Globus pallidus (tissue), 1 donor: ENCODE data around the gene DOCK3.
"Not testable (repeated sequence)": the region's sequence is repeated elsewhere in the genome, so short reads cannot be mapped to it uniquely, and the experiment has no call there.

Experiments used
- DNase-seq: peaks from one replicate; pipeline ENCODE4 v3.0.0-alpha.2; 2015; ENCODE audit warnings: low spot score

DOCK3 gene

DNA sequence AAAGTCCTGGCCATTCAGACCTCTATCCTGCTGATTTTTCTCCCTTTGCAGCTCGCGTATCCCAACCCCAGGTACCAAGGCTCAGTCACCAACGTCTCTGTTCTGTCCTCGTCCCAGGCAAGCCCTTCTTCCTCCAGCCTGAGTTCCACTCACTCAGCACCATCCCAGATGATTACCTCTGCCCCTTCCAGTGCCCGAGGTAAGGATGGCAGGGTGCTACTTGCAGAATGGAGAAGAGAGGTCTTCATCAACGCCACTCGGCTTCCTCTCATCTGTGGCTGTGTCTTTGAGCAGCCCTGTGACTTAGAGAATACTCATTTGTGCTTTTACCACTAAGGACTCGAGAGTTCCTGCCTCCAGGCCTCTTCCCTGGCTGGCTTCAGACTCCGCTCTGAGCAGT lies 687.7 kb downstream of the DOCK3 start:
- no peak for DNase-seq

GRCh38 chr3:51368276-51368675 lies 693.5 kb downstream of the DOCK3 start:
- not testable (repeated sequence) for DNase-seq

DNA sequence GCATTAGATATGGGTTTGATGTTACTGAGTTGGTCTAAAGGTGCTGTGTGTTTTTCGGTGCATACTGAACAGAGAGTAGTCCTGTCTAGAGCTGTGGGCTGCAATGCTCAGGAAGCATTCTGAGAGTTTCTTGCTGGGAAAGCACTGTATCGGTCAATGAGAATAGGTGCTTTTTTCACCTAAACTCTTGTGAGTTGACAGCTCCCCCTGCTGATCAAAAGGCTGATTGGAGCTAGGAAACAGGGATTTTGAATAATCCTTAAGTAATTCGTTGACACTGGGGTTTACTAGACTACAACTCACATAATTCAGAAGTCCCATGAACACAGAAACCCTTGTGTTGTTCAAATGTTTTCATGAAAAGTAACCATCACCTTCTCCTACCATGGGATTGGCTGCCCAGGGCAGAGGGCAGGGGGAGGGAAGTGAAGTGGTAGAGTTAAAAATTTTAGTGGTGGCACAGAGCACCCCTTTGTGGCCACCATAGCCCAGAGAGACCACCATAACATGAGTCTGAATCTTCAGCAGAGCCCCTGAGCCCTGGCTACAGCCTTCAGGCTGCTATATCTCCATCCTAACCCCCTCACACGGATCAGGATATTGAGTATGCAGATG lies 697.3 kb downstream of the DOCK3 start:
- peak; percentile 39 for DNase-seq

DNA sequence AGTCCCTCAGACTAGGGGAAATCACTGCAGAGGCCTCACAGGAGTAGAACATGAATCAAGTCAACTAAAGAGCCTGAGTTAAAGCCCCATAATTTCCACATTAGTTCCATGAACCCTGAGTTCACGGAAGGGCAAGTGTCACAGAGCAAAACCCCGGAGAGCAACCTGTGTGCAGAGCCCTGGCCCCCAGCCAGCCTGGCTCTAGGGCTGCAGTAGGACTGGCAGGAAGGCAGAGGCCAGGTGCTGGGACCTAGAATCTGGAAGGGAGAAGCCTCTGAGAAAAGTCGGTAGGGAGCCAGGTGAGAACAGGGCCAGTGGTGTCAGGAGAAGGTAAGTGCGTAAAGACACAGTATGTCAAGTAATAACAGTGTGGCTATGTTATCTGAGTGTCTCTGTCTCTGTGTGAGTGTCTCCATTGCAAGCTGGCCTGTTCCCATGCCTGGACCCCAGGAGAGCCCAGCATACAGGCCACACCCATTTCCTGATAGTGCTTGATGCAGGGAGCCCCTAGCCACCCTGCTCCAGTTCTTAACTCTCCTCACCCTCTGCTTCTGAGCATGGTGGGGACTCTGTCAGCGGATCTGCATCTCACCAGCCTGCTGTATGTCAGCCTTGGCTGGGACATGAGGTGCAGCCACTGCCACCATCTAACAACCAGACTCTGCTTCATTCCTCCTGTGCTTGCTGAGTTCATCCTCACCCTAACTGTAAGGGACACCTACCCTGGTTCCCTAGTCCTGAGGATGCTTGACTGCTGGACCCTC lies 699.1 kb downstream of the DOCK3 start:
- no peak for DNase-seq

GRCh38 chr3:51374456-51374855 lies 699.7 kb downstream of the DOCK3 start:
- no peak for DNase-seq

DNA sequence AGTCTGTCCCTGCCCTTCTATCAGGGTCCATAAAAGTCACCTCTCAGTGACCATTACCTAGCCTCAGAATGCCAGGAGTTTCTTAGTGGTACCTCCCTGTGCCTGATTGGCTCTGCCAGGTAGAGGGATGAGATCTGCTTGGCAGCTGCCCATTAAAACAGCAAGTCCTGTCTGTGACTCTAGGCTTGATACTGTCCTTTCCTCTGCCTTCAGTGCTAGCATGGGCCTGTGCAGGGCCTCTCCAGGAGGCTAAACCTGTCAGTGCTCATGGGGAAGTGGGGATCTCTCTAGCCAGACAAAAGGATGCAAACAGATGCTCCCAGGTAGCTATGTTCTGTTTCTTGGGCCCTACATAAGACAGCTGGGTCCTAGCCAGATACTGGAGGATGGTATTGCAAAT lies 700.4 kb downstream of the DOCK3 start:
- no peak for DNase-seq

- no peak for DNase-seq
These were observed 700.8 kb downstream of the DOCK3 start for GRCh38 chr3:51375571-51375970.

DNA sequence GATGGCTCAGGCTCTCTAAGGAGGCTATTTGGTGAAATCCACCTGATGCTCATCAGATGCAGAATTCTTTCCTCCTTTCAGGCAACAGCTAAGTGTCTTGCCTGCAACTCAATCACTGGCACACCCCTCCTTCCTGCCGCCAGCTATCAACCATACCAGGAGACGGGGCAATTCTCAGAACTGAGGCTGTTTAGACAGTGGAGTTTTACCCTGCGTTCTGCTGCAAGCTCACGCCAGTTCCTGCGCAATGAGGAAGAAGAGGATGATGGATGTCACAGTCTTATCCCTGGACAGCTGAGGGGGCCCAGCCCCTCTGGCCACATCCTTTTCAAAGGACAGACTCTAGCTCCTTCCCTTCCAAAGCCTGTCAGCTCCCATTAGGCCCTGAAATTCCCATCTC lies 703.3 kb downstream of the DOCK3 start:
- no peak for DNase-seq

- no peak for DNase-seq
These were observed 704.0 kb downstream of the DOCK3 start for GRCh38 chr3:51378726-51379125.

DNA sequence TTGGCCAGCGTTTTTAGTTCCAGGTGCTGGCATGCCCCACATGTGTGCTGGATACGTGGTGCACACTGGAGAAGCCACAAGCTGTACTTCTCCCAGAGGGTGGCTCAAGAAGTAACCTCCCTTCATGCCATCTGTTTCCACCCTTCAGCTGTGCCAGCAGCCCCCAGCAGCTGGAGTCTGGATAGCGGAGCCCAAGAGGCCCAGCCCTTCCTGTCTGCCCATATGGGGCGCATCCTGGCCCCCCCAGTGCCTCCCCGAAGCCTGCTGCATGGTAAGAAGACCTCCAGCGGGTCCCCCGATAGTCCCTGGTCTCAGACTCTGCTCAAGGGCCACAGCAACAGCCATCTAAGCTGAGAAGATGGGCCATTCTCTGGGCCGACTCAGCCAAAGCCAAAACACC lies 704.6 kb downstream of the DOCK3 start:
- no peak for DNase-seq

DNA sequence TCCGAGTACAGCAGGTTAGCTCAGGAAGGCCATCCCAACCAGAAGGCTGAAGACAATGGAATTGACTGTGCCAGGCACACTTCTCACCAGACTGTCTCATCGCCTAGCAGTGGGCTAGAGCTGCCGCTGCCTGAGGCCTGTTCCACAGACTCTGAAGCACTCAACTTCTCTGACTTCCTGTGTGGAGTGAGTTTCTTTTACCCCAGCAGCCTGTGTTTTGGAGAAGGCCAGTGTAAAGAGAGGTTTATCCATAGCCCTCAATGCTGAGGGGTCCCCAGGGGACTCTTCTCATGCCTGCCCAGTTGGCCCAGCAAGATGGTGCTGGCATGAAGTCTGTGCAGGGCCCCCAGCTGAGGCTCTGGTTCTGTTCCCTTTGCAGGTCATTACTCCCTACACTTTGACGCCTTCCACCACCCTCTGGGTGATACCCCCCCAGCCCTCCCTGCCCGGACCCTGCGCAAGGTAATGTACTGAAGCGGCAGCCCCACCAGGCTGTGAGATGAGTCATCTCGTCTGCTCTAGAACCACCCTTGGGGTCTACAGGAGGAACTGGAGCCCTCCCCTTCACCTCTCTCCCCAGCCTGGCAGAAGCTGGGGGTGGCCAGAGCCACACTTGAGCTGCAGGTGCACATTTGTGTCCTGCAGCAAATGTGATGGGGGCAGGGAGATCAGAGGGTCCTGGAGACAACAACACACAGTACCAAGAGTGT lies 705.2 kb downstream of the DOCK3 start:
- DNase-seq = no peak

DNA sequence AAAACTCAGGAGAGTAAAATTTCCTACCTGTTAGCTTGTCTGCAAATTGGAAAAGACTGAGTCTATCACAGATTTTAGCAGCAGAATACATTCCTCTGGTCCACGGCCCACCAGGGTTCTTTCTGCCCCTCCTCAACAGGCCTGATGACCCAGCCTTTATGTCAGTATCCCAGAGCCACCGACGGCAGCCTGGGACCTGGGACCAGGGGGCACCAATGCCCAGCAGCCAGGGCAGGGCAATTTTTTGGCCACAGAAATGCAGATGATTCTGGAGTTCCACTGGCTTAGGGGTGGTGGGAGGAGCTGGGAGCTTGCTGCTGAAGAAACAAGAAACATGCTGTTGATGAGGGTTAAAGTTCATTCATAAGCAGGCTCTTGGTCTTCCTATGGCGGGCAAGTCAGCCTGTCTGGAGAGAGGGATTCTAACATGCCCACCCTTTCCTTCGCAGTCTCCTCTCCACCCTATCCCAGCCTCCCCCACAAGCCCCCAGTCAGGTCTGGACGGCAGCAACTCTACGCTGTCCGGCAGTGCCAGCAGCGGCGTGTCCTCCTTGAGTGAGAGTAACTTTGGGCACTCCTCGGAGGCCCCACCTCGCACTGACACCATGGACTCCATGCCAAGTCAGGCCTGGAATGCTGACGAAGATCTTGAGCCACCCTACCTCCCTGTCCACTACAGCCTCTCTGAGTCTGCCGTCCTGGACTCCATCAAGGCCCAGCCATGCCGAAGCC lies 706.0 kb downstream of the DOCK3 start:
- DNase-seq = no peak

DNA sequence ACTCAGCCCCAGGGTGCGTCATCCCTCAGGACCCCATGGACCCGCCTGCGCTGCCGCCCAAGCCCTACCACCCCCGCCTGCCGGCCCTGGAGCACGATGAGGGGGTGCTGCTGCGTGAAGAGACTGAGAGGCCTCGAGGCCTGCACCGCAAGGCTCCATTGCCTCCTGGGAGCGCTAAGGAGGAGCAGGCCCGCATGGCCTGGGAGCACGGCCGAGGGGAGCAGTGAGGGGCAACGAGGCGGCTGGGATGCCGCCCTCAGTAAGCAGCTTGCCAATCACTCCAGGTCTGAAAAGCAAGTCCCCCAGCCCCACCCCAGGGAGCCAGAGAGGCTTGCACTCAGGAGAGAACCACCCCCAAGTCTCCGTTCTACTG lies 706.6 kb downstream of the DOCK3 start:
- no peak for DNase-seq

DNA sequence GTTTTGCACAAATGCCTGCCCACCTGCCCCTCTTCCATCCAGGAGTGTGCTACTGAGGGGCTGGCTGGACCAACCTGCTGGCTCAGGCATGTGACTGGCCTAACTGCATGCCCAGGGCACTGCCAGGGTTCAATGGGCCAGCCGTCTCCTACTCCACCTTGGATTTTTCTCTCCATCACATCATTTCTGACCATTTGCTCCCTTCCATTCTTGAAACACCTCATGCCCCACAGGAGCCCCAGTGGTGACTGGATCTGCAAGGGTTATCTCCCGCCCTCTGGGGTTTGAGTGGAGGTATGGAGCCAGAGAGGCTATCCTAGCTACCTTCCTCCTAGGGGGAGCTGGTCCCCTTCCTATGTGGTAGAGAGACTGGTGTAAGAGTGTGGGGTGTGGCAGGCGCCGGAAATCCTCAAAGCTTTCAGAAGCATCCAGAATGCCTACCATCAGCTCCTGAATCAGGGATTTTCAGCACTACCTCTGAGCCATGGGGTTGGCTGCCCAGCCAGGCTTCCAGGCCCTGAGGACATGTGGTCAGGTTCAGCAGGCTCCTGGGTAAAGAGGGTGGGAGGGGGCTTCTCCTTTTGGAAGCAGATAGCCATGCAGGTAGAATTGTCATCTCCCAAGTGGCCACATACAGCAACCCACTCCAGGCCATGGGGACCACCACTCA lies 707.5 kb downstream of the DOCK3 start:
- no peak for DNase-seq

DNA sequence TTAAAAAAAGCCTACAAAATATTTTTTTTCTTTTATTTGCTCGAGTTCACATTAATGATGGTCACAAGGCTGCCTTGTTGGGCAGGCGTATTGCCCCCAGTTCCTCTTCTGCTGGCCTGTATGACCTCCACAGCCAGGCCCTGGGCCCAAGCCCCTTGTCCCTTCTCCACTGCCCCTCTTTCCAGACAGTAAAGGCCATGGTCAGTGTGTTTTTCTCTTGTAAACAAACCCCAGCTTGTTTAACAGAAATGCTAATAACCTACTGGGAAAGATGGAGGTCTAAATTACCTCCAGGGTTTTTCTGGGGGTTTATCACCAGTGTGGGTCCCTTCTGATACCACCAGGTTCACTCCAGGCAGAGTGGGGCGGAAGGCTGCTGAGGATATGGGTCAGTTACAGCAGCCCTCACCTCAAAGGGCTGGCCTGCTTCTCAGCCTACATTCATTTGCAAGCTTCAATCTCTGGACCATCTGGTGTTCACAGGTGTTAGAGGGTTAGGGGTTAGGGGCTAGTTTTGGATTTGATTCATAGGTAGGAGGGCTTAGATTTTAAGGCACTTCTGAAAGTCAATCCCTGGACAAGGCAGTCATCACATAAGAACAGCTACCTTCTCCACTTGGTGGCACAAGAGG lies 708.3 kb downstream of the DOCK3 start:
- DNase-seq = no peak

DNA sequence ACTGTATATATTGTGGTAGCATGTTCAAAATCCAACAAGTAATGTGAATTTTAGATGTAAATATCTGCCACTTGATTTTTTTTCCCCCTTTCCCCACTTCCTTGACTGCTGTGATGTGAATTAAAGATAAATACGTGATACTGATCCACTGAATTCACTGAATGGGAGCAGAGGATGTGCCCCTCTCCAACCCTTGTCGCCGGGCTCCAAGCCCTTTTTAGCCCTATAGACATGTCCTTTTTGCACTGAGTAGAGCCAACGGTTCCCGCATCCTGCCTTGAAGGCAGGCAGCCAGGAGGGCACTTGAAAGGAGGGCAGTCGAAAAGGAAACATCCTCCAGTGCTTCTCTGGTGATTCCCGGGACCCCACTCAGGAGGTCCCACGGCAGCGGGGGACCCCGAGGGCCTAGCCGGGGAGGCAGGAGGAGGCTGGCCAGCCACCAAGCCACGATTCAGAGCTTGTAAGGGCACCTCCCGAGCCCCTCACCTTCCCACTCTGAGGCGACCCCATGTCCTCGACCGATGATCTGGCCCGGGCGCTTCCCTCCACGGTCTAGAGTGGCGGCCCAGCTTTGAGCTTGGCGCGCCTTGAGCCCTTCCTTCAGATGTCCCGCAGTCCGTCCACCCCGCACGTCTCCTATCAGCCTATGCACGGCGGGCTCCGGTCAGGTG lies 709.5 kb downstream of the DOCK3 start:
- no peak for DNase-seq

DNA sequence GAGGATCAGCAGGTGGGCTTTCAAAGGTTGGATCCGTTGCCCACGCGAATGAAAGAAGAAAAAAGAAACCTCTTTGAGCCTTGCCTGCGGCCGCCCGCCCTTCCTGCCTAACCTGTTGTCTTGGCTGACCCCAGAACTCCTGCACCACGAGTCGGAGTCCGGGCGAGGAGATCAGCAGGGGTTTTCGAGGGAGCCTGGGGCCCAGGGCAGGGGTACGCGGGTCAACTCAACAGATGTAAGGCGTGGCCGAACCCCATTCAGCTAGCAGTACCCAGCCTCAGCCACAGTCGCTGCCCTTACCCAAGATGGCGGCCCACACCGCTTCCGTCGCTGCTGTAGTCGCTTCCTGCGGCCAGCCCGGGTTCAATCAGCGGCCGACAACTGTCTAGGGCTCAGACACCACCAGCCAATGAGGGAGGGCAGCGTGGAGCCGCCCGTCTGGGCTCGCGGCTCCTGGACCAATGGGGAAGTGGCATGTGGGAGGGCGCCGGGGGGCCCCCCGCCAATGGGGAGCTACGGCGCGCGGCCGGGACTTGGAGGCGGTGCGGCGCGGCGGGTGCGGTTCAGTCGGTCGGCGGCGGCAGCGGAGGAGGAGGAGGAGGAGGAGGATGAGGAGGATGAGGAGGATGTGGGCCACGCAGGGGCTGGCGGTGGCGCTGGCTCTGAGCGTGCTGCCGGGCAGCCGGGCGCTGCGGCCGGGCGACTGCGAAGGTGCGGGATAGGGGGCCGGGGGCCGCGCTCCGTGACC lies 710.2 kb downstream of the DOCK3 start, which contains the start of gene MANF:
TSS of gene MANF (plus strand) at position 566 of the 748 bp plus-strand sequence. CDS start at position 618, 52 bp downstream.
- peak; percentile 98 for DNase-seq

- no peak for DNase-seq
These were observed 710.9 kb downstream of the DOCK3 start for GRCh38 chr3:51385621-51386091.

DNA sequence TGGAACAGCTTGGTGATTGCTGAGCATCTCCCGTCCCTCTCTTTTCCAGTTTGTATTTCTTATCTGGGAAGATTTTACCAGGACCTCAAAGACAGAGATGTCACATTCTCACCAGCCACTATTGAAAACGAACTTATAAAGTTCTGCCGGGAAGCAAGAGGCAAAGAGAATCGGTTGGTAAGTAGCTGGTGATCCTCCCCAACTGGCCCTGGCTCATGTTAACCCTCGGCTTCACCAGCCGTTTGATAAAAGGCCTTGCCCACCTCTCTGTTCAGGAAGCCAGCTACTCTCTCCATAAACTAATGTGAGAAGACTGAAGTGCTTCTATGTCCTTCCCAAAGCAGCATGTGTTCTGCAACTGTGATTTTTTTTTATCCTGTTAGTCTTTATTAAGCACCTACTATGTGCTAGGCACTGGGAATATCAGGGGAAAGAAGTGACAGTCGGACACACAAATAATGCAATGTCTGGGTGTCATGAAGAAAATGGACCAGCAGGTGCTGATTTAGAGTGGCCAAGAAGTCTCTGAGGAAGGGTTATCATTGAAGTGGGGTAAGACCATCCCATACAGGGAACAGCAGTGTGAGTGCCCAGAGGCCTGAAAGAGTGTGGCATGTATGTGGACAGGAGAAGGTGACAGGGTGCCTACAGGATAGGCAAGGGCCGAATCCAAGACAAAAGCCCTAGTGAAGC lies 711.6 kb downstream of the DOCK3 start:
- no peak for DNase-seq
